IPS-18c (cell line): ENCODE data around the gene THRSP.
"Not testable (repeated sequence)": the region's sequence is repeated elsewhere in the genome, so short reads cannot be mapped to it uniquely, and the experiment has no call there.

Source experiments
- H3K4me3 ChIP-seq: 2 replicates; pipeline ENCODE4 v1.7.0; 2013; ENCODE audit warnings: low read depth, mild to moderate bottlenecking, low read length, moderate library complexity; ENCODE audit not compliant: insufficient read depth
- H3K9me3 ChIP-seq: one replicate; pipeline ENCODE4 v1.6.1; 2013; ENCODE audit warnings: mild to moderate bottlenecking, low read length, moderate library complexity; ENCODE audit not compliant: control insufficient read depth, insufficient read depth

Gene THRSP, protein sequence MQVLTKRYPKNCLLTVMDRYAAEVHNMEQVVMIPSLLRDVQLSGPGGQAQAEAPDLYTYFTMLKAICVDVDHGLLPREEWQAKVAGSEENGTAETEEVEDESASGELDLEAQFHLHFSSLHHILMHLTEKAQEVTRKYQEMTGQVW

DNA sequence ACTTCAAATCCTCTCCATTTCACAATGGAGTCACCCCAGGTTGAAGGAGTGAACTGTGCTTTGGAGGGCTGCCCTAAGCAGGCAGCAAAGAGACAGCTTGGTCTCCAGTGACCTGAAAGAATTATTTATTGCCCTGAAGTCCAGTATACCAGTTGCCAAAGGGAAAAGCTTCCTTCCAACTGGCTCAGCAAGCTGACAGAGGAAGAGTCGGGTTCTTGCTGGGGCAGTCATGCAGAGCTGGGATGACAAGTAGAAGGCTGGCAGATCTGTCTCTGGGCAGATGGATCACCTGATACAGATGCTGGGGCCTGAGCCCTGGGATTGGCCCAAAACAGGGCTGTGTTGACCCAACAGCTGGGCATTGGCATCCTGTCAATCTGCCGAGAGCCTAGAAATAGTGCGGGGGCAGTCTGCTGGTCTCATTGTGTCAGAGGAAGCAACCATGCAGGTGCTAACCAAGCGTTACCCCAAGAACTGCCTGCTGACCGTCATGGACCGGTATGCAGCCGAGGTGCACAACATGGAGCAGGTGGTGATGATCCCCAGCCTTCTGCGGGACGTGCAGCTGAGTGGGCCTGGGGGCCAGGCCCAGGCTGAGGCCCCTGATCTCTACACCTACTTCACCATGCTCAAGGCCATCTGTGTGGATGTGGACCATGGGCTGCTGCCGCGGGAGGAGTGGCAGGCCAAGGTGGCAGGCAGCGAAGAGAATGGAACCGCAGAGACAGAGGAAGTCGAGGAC is at the start of gene THRSP:
Gene THRSP, plus strand, starts transcription at position 422 of the 742 bp plus-strand sequence. Its CDS starts 21 bp downstream, at position 443.
- no peak within 1 kb of the TSS for H3K4me3 ChIP-seq
- H3K9me3 ChIP-seq = peaks cover 2% of the 10 kb centered on the region

DNA sequence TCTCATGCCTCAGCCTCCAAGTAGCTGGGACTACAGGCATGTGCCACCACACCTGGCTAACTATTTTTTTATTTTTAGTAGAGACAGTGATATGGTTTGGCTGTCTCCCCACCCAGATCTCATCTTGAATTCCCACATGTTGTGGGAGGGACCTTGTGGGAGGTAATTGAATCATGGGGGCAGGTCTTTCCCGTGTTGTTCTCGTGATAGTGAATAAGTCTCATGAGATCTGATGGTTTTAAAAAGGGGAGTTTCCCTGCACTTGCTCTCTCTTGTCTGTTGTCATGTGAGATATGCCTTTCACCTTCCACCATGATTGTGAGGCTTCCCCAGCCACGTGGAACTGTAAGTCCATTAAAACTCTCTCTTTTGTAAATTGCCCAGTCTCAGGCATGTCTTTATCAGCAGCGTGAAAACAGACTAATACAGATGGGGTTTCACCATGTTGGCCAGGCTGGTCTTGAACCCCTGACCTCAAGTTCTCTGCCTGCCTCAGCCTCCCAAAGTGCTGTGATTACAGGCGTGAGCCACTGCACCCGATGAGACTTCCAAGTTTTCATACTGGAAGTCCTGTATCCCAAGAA is 48.6 kb upstream of the THRSP start:
- H3K4me3 ChIP-seq, H3K9me3 ChIP-seq: not testable (repeated sequence)

DNA sequence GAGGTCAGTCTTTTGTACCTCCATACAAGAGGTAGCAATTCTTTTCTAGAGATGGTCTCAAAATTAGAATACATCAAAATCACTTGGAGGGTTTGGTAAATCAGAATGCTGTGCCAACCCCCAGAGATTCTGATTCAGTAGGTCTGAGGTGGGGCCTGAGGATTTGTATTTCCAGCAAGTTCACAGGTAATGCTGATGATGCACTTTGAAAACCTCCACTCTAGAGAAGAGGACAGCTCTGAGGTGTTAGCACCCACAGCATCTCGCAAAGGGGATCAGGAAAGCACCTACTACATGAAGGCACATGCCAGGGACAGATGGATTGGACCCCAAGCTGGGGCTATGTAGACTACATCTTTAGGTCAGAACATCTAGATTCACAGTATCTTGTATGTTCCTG is 47.8 kb upstream of the THRSP start:
- Histone ChIP-seq H3K9me3 (no peaks in the 10 kb centered on the region), H3K4me3 (no peak overlapping the region)

DNA sequence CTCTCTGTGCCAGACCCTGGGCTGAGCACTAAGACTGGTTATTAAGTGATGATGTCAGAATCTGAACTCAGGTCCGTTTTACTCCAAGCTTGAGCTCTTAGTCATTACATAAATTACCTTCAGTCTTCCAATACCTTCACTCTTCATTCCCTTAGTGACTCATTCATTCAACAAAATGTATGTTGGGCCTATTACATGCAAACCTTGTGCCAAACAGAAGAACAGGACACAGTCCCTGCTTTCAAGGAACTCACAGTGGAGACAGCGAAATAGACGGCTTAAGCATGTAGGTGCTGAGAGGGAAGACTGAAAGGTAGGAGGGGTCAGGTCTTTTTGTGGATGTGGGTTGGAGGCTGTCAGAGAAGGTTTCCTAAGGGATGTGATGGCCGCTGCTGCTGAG is 43.9 kb upstream of the THRSP start:
- no peak overlapping the region for H3K4me3 ChIP-seq
- no peaks in the 10 kb centered on the region for H3K9me3 ChIP-seq

DNA sequence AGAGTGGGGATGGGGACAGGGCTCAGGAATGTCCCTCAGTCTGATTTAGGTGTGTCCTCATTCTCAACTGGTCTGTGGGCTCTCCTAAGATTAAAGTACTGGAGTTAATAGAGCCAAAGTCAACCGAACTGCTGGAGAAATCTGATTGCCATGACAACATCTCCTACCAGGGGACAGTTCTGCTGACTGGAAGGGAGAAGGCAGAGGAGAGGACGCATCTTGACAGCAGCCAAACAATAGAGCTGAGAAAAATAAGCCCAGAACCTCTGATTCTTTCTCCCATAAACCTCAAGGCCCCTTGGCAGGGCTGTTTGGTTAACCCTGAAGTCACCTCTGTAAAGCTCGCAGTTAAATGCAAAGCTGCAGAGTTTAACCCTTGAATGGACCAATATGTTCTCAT is 43.4 kb upstream of the THRSP start:
- Histone ChIP-seq H3K4me3 (no peak overlapping the region), H3K9me3 (no peaks in the 10 kb centered on the region)

DNA sequence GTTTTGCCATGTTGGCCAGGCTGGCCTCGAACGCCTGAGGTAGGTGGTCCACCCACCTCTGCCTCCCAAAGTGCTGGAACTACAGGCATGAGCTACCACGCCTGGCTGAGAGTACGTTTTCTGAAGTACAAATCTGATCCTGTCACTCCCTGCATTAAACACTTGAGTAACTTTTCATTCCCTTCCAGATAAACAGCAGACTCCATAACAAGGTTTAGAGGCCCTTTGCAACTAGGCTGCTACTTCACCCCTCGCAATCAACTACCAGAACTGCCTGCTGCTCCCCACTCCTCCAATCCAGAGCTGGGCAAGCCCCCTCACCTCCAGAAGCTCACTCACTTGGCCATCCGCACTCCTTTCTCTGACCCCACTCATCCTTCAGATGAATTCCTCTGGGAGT is 42.0 kb upstream of the THRSP start:
- no peak overlapping the region for H3K4me3 ChIP-seq
- no peaks in the 10 kb centered on the region for H3K9me3 ChIP-seq

DNA sequence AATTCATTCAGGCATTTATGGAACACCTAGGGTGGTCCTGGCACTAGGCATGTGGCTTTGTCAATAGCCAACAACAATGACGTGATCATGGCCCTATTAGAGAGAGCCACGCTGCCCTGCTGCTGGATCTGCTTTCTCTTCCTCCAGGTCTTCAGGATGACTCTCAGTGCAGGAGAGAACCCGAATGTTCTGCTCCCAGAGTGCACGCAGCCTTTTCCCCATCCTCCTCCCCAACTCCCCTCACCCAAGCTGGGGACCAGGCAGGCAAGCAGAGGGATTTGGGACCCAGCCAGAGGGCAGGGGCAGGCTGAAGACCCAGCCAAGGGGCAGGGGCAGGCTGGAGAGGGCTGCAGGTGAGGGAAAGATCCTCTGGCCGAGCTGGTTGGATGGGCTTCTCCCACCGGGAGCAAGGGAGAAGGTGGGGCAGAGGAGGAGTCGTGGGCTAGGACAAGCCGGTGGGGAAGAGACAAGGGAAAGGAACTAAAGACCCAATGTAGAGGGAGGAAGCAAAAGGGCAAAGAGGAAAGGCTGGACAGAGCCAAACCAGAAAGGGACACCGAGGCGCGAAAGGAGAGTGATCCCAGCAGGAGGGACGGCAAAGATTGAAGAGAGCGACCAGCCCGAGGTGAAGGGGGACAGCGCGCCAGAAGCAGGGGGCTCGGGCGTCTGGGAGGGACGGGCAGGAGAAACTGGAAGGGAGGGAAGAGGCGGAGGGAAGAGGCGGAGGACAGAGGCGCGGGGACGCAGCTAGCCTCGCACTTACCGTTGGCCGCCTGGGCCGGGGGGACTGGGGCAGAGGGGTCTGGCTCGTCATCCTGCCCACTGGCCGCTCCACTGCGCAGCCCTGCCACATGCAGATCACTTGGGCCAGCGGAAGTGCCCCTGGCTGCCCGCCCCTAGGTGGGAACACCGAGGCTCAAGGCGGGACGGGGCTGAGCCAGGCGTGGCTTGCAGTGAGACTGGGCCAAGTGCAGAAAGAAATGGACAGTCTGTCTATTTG is 41.0 kb upstream of the THRSP start, which contains the start of gene KCTD14:
Gene KCTD14, minus strand, starts transcription at position 880 of the 1,000 bp plus-strand sequence. Its CDS starts 27 bp downstream, at position 853.
- H3K9me3 ChIP-seq = no peaks in the 10 kb centered on the region
- peak within 1 kb of the TSS; percentile 77 for H3K4me3 ChIP-seq

DNA sequence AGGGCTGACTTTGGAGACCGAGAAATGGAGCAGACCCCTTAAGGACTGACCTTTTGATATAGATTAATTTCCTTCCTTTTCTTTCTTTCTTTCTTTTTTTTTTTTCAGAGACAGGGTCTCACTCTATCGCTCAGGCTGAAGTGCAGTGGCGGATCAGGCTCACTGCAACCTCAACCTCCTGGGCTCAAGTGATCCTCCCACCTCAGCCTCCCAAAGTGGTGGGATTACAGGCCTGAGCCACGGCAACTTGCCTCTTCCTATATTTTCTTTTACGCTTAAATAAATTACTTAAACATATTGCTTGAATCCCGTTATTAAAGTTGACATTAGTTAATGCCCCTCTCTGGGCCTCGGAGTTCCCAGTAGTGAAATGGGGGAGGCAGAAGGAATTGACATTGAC is 40.2 kb upstream of the THRSP start:
- Histone ChIP-seq H3K9me3 (no peaks in the 10 kb centered on the region), H3K4me3 (peak overlapping the region; percentile 77)

DNA sequence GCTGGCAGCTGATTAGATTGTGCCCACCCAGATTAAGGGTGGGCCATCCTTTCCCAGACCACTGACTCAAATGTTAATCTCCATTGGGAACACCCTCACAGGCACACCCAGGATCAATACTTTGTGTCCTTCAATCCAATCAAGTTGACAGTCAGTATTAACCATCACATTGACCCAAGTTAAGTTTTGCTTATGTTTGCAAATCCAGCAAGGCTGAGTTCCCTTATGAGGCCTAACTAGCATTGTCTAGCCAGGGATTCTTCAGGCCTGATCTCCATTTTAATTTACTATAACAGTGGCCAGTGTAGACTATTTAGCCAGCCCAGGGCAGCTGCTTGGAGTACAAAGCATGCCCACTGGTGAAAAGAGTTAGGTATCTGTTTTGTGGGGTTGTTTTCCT is 38.3 kb upstream of the THRSP start:
- no peaks in the 10 kb centered on the region for H3K9me3 ChIP-seq
- H3K4me3 ChIP-seq = no peak overlapping the region

DNA sequence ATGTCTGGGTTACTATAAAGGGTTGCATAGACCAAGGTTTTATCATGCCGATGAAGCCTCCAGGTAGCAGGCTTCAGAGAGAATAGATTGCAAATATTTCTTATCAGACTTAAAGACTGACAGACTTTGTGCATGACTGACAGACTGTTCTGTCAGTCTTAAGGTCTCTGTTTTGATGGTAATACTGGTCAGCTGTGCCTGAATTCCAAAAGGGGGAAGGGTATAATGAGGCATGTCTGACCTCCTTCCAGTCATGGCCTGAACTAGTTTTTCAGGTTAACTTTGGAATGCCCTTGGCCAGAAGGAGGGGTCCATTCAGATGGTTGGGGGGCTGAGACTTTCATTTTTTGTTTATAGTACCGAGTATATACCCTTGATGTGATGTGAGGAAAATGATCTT is 35.9 kb upstream of the THRSP start:
- Histone ChIP-seq H3K4me3 (no peak overlapping the region), H3K9me3 (no peaks in the 10 kb centered on the region)

DNA sequence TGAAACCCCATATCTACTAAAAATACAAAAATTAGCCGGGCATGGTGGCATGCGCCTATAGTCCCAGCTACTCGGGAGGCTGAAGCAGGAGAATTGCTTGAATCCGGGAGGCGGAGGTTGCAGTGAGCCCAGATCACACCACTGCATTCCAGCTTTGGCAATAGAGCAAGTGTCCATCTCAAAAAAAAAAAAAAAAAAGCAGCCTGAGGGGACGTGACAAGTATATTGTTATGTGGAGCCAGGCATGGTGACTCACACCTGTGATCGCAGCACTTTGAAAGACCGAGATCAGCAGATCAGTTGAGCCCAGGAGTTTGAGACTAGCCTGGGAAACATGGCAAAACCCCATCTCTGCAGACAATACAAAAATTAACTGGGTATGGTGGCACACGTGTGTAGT is 35.2 kb upstream of the THRSP start:
- H3K9me3 ChIP-seq, H3K4me3 ChIP-seq: not testable (repeated sequence)

DNA sequence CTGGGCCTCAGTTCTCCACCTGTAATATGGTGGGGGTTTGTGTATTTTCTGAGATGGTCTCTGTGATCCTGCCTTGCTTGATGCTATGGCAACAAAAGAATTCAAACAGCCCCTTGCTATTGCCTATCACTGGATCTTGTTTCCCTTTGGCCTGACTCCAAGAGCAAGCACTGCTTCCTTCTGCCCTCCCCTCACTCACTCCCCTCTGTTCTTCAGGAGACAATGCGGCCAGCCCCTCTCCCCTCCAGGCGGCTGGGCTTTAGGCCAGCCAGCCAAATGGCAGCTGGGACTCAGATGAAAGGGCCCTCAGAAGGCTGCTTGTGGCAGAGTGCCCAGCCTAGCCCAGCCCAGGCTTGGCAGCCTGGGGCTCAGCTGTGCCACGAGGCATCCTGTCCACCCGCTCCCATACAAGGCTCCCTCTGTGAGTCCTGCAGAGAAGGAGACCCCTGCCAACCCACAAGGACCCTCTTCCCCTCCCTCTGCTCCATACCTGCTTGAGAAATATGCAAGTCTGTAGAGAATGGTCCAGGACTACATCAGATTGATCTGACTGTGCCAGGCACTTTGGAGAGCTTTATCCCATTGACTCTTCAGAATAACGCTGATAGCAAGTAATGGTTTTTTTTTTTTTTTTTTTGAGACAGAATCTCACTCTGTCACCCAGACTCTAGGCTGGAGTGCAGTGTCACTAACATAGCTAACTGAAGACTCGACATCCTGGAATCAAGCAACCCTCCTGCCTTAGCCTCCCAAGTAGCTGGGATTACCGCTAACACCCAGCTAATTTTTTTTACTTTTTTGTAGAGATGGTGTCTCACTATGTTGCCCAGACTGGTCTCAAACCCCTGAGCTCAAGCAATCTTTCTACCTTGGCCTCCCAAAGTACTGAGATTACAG is 33.0 kb upstream of the THRSP start:
- Histone ChIP-seq H3K4me3 (no peak overlapping the region), H3K9me3 (no peaks in the 10 kb centered on the region)

DNA sequence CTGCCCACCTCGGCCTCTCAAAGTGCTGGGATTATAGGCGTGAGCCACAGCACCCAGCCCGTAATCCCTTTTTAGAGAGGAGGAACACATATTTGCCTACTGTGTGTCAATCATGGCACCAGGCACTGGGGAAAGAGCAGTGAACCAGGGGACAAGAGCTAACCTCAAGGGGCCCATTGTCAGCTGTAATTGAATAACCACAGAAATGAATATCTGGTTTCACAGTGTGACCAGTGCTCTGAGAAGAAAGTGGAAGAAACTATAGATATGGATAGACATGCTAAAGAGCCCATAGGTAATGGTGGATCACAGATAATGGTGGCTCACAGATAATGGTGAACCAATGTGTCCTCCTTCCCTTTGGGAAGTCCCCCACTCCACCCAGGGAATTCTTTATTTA is 32.0 kb upstream of the THRSP start:
- Histone ChIP-seq H3K9me3 (no peaks in the 10 kb centered on the region), H3K4me3 (no peak overlapping the region)

DNA sequence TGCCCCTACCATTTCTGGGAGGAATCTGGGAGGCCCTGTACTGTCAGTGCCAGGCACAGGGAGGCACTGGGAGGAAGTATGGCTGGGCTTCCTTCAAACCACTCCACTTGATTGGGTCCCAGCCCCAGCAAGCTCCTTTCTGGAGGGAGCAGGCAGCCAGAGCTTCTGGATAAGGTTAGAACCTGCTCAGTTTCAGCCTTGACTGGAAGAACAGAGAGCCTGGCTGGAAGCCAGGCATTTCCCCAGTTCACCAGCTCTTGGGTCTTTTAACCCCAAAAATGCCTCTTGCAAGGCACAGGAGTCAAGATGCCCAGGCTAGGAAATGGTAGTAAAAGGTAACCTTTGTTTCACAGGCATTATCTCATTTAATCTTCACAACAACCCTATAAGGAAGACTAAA is 31.6 kb upstream of the THRSP start:
- H3K9me3 ChIP-seq = no peaks in the 10 kb centered on the region

DNA sequence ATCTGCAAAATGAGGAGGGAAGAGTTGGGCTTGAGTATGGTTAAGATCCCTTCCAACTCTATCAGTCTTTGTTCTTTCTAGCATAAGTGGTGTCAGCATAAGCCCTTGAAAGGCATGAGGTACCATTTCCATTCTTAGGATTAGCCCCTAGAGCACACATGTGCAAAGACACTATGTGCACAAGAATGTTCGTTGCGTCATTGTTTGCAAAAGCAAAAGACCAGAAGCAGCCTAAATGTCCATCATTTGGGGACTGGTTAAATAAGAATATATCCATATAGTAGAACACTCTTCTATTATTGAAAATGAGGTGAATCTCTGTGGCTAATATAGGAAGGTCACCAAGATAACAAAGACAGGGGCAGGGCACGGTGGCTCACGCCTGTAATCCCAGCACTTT is 30.6 kb upstream of the THRSP start:
- Histone ChIP-seq H3K4me3 (no peak overlapping the region), H3K9me3 (no peaks in the 10 kb centered on the region)

More for the DNA sequence above, 31.6 kb upstream of the THRSP start:
- H3K4me3 ChIP-seq = no peak overlapping the region

DNA sequence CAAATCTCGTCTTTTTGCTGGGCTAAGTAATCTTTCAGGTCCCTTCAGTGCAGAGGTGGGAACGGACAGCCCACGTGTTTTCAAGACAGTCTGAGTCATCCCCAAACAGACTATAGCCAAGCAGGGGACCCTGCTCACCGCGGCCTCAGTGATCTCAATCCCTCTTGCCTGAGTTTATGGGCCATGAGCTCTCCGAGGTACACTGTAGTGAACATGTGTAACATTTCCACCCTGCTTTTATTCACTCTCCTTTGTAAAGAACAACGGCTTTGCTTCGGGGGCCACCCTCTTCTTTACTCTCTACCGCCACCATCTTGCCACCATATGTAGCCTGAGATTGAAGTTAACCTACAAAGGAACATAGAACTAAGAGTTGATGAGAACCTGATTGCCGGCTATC is 29.0 kb upstream of the THRSP start:
- Histone ChIP-seq H3K9me3 (no peaks in the 10 kb centered on the region), H3K4me3 (no peak overlapping the region)
